ENCODE data around the gene MINDY4.

Gene MINDY4

GRCh38 chr7:30902466-30902865 lies 131.2 kb downstream of the MINDY4 start:
- Mint-ChIP-seq H3K27ac (no peak overlapping the region), H3K9me3 (no peaks in the 10 kb centered on the region), H3K4me1 (peaks cover 13% of the 10 kb centered on the region), H3K36me3 (ENCODE audit: low read depth) (no peaks in the 10 kb centered on the region), H3K4me3 (no peak overlapping the region), H3K27me3 (ENCODE audit: low read depth) (peaks cover 6% of the 10 kb centered on the region)
- TF ChIP-seq CTCF (IDR thresholded peaks at IDR 0.05; ENCODE audit: unreplicated experiment in 3 of 3), result no peak

GRCh38 chr7:30903146-30903545 lies 131.9 kb downstream of the MINDY4 start:
- Mint-ChIP-seq H3K4me1 (peaks cover 8% of the 10 kb centered on the region), H3K4me3 (no peak overlapping the region), H3K27ac (no peak overlapping the region), H3K9me3 (no peaks in the 10 kb centered on the region), H3K36me3 (ENCODE audit: low read depth) (no peaks in the 10 kb centered on the region), H3K27me3 (ENCODE audit: low read depth) (no peaks in the 10 kb centered on the region)
- TF ChIP-seq CTCF (IDR thresholded peaks at IDR 0.05; ENCODE audit: unreplicated experiment in 3 of 3), result no peak

- H3K4me1 Mint-ChIP-seq, result peaks cover 13% of the 10 kb centered on the region
- no peak for TF ChIP-seq CTCF (IDR thresholded peaks at IDR 0.05; ENCODE audit: unreplicated experiment in 3 of 3)
- no peaks in the 10 kb centered on the region for H3K9me3 Mint-ChIP-seq
- H3K36me3 Mint-ChIP-seq (ENCODE audit: low read depth), result no peaks in the 10 kb centered on the region
- peaks cover 3% of the 10 kb centered on the region for H3K27me3 Mint-ChIP-seq (ENCODE audit: low read depth)
- H3K27ac Mint-ChIP-seq, result no peak overlapping the region
- H3K4me3 Mint-ChIP-seq, result no peak overlapping the region
Measured at GRCh38 chr7:30904561-30904960, 133.3 kb downstream of the MINDY4 start.

- no peak for TF ChIP-seq CTCF (IDR thresholded peaks at IDR 0.05; ENCODE audit: unreplicated experiment in 3 of 3)
- Mint-ChIP-seq H3K27ac (no peak overlapping the region), H3K4me1 (peaks cover 13% of the 10 kb centered on the region), H3K36me3 (ENCODE audit: low read depth) (no peaks in the 10 kb centered on the region), H3K27me3 (ENCODE audit: low read depth) (peaks cover 3% of the 10 kb centered on the region), H3K4me3 (no peak overlapping the region), H3K9me3 (no peaks in the 10 kb centered on the region)
Measured at GRCh38 chr7:30905078-30906012, 134.1 kb downstream of the MINDY4 start.

GRCh38 chr7:30906014-30906413 lies 134.8 kb downstream of the MINDY4 start:
- Mint-ChIP-seq H3K4me3 (no peak overlapping the region), H3K4me1 (peaks cover 19% of the 10 kb centered on the region), H3K27ac (peak overlapping the region in 1 of 3 experiments; percentile 72), H3K36me3 (ENCODE audit: low read depth) (no peaks in the 10 kb centered on the region), H3K9me3 (no peaks in the 10 kb centered on the region), H3K27me3 (ENCODE audit: low read depth) (peaks cover 7% of the 10 kb centered on the region)
- TF ChIP-seq CTCF (IDR thresholded peaks at IDR 0.05; ENCODE audit: unreplicated experiment in 3 of 3), result no peak

Measured in nephron (organoid).